IPS DF 6.9 (cell line): Measurements from ENCODE around the gene TMSB15C.

Experiments used
- DNase-seq: peaks from one replicate; pipeline ENCODE4 v3.0.0-alpha.2; 2013; ENCODE audit warnings: low read depth, low spot score
- H3K27ac ChIP-seq: one replicate; pipeline ENCODE4 v1.5.1; 2013; ENCODE audit warnings: low read length, control low read depth
- H3K27me3 ChIP-seq: 2 replicates; pipeline ENCODE4 v1.6.1; 2013; ENCODE audit warnings: mild to moderate bottlenecking, low read length; ENCODE audit not compliant: control insufficient read depth, insufficient read depth
- H3K36me3 ChIP-seq: 2 replicates; pipeline ENCODE4 v1.6.1; 2013; ENCODE audit warnings: low read length; ENCODE audit not compliant: control insufficient read depth, insufficient read depth
- H3K4me1 ChIP-seq: 2 replicates; pipeline ENCODE4 v1.6.1; 2013; ENCODE audit warnings: low read length; ENCODE audit not compliant: control insufficient read depth, insufficient read depth
- H3K4me3 ChIP-seq: 2 replicates; pipeline ENCODE4 v1.5.1; 2013; ENCODE audit warnings: mild to moderate bottlenecking, low read length
- H3K9me3 ChIP-seq: 2 replicates; pipeline ENCODE4 v1.6.1; 2013; ENCODE audit warnings: low read length, inconsistent platforms; ENCODE audit not compliant: control insufficient read depth, insufficient read depth
- WGBS: extraction: QIAGEN DNeasy Blood & Tissue Kit; methylation state at CpG from one replicate; pipeline ENCODE4 v1.1.7; 2013; ENCODE audit warnings: mixed read lengths, missing lambda C conversion rate; ENCODE audit not compliant: insufficient read length, insufficient coverage; 5-methylcytosine and 5-hydroxymethylcytosine counted together

The TMSB15C gene

DNA sequence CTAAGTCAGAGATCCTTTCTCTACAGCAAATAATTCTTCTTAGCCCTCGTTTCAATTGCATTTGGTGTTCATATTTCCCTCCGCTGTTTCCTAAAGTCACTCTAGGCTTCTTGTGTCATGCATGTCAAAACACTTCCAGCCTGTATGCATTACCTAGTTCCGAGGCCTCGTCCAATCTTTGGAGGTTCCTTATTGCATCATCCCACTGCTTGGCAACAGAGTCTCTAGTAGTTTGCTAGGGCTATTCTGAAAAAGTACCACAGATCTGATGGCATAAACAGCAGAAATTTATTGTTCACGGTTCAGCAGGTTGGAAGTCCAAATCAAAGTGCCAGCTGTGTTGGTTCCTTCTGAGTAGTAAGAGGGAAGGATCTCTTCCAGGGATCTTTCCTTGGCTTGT is 30.4 kb downstream of the TMSB15C start:
- Histone ChIP-seq H3K27ac (no peak overlapping the region), H3K4me1 (no peaks in the 10 kb centered on the region), H3K36me3 (no peaks in the 10 kb centered on the region), H3K27me3 (no peaks in the 10 kb centered on the region), H3K9me3 (no peaks in the 10 kb centered on the region), H3K4me3 (no peak overlapping the region)
- WGBS: no CpG with 5 or more reads among the region's 5 CpGs
- no peak for DNase-seq

DNA sequence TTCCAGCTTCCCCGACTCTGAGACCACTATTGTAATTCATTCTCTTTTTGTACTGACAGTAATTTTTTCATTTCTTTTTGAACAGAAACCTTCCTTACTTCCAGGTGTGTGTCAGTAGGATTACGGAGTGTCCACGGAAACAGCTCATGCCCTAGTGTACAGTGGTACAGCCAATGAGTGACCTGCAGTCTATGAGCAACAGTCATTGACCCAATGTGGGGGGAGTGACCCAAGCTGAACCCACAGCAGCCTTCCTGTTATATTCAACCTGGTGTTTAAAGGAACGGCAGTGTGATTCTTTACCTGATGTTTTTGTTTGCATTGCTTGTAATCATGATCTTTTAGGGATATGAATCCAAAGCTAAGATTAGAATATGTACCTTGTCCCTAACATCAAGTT is 35.0 kb downstream of the TMSB15C start:
- H3K27ac ChIP-seq: no peak overlapping the region
- no peaks in the 10 kb centered on the region for H3K9me3 ChIP-seq
- H3K4me3 ChIP-seq: no peak overlapping the region
- no CpG with 5 or more reads among the region's 4 CpGs for whole genome bisulfite sequencing
- no peak for DNase-seq
- H3K27me3 ChIP-seq: no peaks in the 10 kb centered on the region
- H3K4me1 ChIP-seq: no peaks in the 10 kb centered on the region
- no peaks in the 10 kb centered on the region for H3K36me3 ChIP-seq

DNA sequence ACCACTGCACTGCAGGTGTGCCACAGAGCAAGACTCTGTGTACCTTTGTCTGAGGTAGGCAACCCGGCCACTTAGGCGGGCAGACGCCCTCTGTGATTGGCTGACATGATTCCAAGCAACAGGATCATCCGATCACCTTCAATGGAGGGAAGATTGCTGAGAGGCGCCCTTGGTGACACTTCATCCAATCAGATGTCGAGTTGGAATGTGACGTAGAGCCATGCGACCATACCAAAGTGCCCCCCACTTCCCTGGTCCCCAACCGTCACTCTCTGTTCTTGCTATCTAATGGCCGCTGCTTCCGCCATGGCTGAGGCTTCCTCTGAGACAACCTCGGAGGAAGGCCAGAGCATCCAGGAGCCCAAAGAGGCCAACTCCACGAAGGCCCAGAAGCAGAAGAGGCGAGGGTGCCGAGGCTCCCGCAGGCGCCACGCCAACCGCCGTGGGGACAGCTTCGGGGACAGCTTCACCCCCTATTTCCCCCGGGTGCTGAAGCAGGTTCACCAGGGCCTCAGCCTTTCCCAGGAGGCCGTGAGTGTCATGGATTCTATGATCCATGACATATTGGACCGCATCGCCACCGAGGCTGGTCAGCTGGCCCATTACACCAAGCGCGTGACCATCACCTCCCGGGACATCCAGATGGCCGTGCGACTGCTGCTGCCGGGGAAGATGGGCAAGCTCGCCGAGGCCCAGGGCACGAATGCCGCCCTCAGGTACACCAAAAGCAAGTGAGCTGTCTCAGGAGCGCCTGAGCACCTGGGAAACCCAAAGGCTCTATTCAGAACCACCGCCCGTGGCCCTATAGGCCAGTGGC is 36.1 kb downstream of the TMSB15C start, which contains the start of gene H2BW2:
TSS of gene H2BW2 (plus strand) at position 268 of the 817 bp plus-strand sequence. CDS start at position 307, 39 bp downstream.
- no peak for DNase-seq

More for the DNA sequence above, 36.1 kb downstream of the TMSB15C start, which contains the start of gene H2BW2:
- no CpG with 5 or more reads among the region's 39 CpGs for WGBS
- no peaks in the 10 kb centered on the region for H3K27me3 ChIP-seq
- no peaks in the 10 kb centered on the region for H3K36me3 ChIP-seq
- H3K9me3 ChIP-seq: no peaks in the 10 kb centered on the region
- H3K4me3 ChIP-seq: no peak within 1 kb of the TSS
- no peaks in the 10 kb centered on the region for H3K4me1 ChIP-seq
- no peak within 1 kb of the TSS for H3K27ac ChIP-seq
